Endothelial cell of umbilical vein (primary cell): ENCODE measurements around the gene GPR160. TPM values are rescaled to one million over a fixed set of nuclear protein-coding genes. Genes with fewer than 3 reads are reported as not detected.

Experiments
- BruUV-seq: library from RNA; stranded (reverse); fragments of 400-500 nt; replicated peaks from 2 replicates; lab custom pipeline; 2021; lab: Mats Ljungman, UMichigan
- CTCF ChIA-PET: fragments of 300-600, 350-600 bp; sonication (Branson Sonifier 250); formaldehyde crosslinking; loops from one replicate; lab custom pipeline; 2021; ENCODE audit warnings: antibody characterized with exemption, inconsistent platforms; lab: Charles Lee
- POLR2A ChIA-PET: fragments of 300-600, 350-600 bp; sonication (Branson Sonifier 250); formaldehyde crosslinking; loops from one replicate; lab custom pipeline; 2021; ENCODE audit warnings: antibody characterized with exemption, inconsistent platforms; lab: Charles Lee
- DNase-seq: peaks from one replicate; pipeline ENCODE4 v3.0.0-alpha.2; 2011; ENCODE audit warnings: low read depth, low spot score
- FAIRE-seq: peaks from 2 replicates; lab custom pipeline; 2011; peaks lifted over from hg19 to GRCh38; lab: Jason Lieb, UNC
- H2AFZ ChIP-seq: 2 replicates; pipeline ENCODE4 v1.6.0; 2012; ENCODE audit warnings: low read depth, low read length, control low read depth, inconsistent platforms
- H3K27ac ChIP-seq: 2 replicates; pipeline ENCODE4 v1.5.1; 2011; ENCODE audit warnings: low read depth, mild to moderate bottlenecking, control low read depth, low read length, moderate library complexity; ENCODE audit not compliant: insufficient read depth
- H3K27me3 ChIP-seq, 2 experiments: 2 replicates each; pipeline versions ENCODE4 v1.6.0 to v1.6.1; 2011; ENCODE audit warnings: low read length in 2 of 2, mixed read lengths in 1 of 2; ENCODE audit not compliant: control insufficient read depth in 2 of 2, insufficient read depth in 2 of 2
- H3K36me3 ChIP-seq, 2 experiments: 2 replicates in 1 of 2; 3 replicates in 1 of 2; pipeline ENCODE4 v1.5.1; 2011; ENCODE audit warnings: low read length in 2 of 2, mild to moderate bottlenecking in 1 of 2, moderate library complexity in 1 of 2; ENCODE audit not compliant: control insufficient read depth in 2 of 2, insufficient read depth in 2 of 2; ENCODE audit errors: extremely low read depth in 1 of 2
- H3K4me1 ChIP-seq: 3 replicates; pipeline ENCODE4 v1.5.1; 2011; ENCODE audit warnings: mild to moderate bottlenecking, low read length; ENCODE audit not compliant: control insufficient read depth, insufficient read depth; ENCODE audit errors: extremely low read depth
- H3K4me2 ChIP-seq: 2 replicates; pipeline ENCODE4 v1.6.1; 2011; ENCODE audit warnings: low read length, control low read depth, mixed read lengths; ENCODE audit not compliant: insufficient read depth
- H3K4me3 ChIP-seq, 3 experiments: fragments of 200-600 bp in 1 of 3; sonication (generic), shearing (Covaris generic) in 1 of 3; replicated peaks in 1 of 3; 2 replicates each; pipeline ENCODE4 v1.5.1; 2011 to 2016; ENCODE audit warnings: control low read depth in 3 of 3, low read length in 3 of 3, mild to moderate bottlenecking in 2 of 3, inconsistent platforms in 1 of 3, low read depth in 1 of 3, moderate library complexity in 1 of 3; ENCODE audit not compliant: insufficient read depth in 1 of 3
- H3K79me2 ChIP-seq: 2 replicates; pipeline ENCODE4 v1.6.0; 2012; ENCODE audit warnings: low read length, inconsistent platforms; ENCODE audit not compliant: control insufficient read depth, insufficient read depth
- H3K9ac ChIP-seq: replicated peaks from 2 replicates; pipeline ENCODE3; 2011; ENCODE audit warnings: low read length, control low read depth; ENCODE audit not compliant: insufficient read depth; ENCODE audit errors: extremely low read depth
- H3K9me1 ChIP-seq: replicated peaks from 3 replicates; pipeline ENCODE4 v1.6.0; 2011; ENCODE audit warnings: mild to moderate bottlenecking, low read length; ENCODE audit not compliant: control insufficient read depth, insufficient read depth; ENCODE audit errors: extremely low read depth
- H3K9me3 ChIP-seq: replicated peaks from 2 replicates; pipeline ENCODE4 v1.5.1; 2012; ENCODE audit warnings: low read length, inconsistent platforms; ENCODE audit not compliant: control insufficient read depth, insufficient read depth
- H4K20me1 ChIP-seq: replicated peaks from 2 replicates; pipeline ENCODE3; 2011; ENCODE audit warnings: mild to moderate bottlenecking, low read length; ENCODE audit not compliant: control insufficient read depth, insufficient read depth; ENCODE audit errors: extremely low read depth
- EZH2 ChIP-seq: IDR thresholded peaks from 2 replicates; pipeline ENCODE4 v1.6.1; 2012; ENCODE audit warnings: borderline replicate concordance, low read depth, mild to moderate bottlenecking, moderate library complexity, low read length, inconsistent platforms; ENCODE audit not compliant: severe bottlenecking
- FOS ChIP-seq: IDR thresholded peaks from 2 replicates; pipeline ENCODE4 v1.6.1; 2011; ENCODE audit warnings: mild to moderate bottlenecking, low read length, moderate library complexity, borderline replicate concordance; ENCODE audit not compliant: insufficient read depth
- GATA2 ChIP-seq: IDR thresholded peaks from 2 replicates; pipeline ENCODE4 v1.7.0; 2011; ENCODE audit warnings: low read depth, mild to moderate bottlenecking, moderate library complexity, mixed read lengths, low read length; ENCODE audit not compliant: insufficient read length, insufficient read depth
- JUN ChIP-seq: IDR thresholded peaks from 2 replicates; pipeline ENCODE4 v1.6.1; 2011; ENCODE audit warnings: borderline replicate concordance, low read depth; ENCODE audit not compliant: insufficient read length, insufficient read depth
- MYC ChIP-seq: IDR thresholded peaks from one replicate; pipeline ENCODE4 v1.6.1; 2011; ENCODE audit warnings: mild to moderate bottlenecking, low read depth, low read length
- POLR2A ChIP-seq: IDR thresholded peaks from 2 replicates; pipeline ENCODE4 v1.6.1; 2012; ENCODE audit warnings: low read depth, mild to moderate bottlenecking, control low read depth, low read length
- POLR2AphosphoS5 ChIP-seq: IDR thresholded peaks from 2 replicates; pipeline ENCODE4 v1.6.1; 2012; ENCODE audit warnings: low read depth, mild to moderate bottlenecking, control low read depth, low read length, moderate library complexity; ENCODE audit not compliant: insufficient read depth
- dilution Hi-C: fragments of 300-500 bp; cut with MboI; formaldehyde crosslinking; loops from one replicate; pipeline ENCODE4 v1.15.0; 2019; ENCODE audit warnings: low sequenced_read_pairs; ENCODE audit not compliant: extremely low pct_ligation_motif_present
- intact Hi-C: fragments of 100-400 bp; cut with micrococcal nuclease; formaldehyde crosslinking; loops from one replicate; pipeline ENCODE4 v1.10.0; 2022
- polyA plus RNA-seq, 4 experiments: library from polyadenylated mRNA; depleted of rRNA in 3 of 4; stranded (reverse) in 3 of 4; unstranded in 1 of 4; fragments of >200 nt; gene quantifications; 2 replicates each; pipeline versions ENCODE4 v1.2.1 to v1.2.3, GENCODE V29; 2011 to 2012; ENCODE audit warnings: missing spikeins in 1 of 4
- total RNA-seq: library from RNA; stranded (reverse); gene quantifications from 2 replicates; pipeline ENCODE4 v1.2.3, GENCODE V29; 2021
- TF ChIP-seq, protein P1 (sequence below): IDR thresholded peaks from 2 replicates; pipeline ENCODE4 v1.6.1; 2011; ENCODE audit not compliant: insufficient read depth, insufficient read length
- TF ChIP-seq, protein P2 (sequence below), 2 donors: IDR thresholded peaks; 1 replicate in 1 of 2; 2 replicates in 1 of 2; pipeline ENCODE4 v1.5.1; 2011; ENCODE audit warnings: low read length in 2 of 2, mild to moderate bottlenecking in 2 of 2, moderate library complexity in 2 of 2, control low read depth in 1 of 2, inconsistent platforms in 1 of 2, low read depth in 1 of 2; ENCODE audit not compliant: insufficient read depth in 1 of 2; ENCODE audit errors: extremely low read depth in 1 of 2

GPR160 gene
- total and polyA plus RNA-seq, 2 donors (not counting 3 experiments of a cell fraction or from before 2014, with no cell fraction given) = 0.39 to 1.3 TPM

DNA sequence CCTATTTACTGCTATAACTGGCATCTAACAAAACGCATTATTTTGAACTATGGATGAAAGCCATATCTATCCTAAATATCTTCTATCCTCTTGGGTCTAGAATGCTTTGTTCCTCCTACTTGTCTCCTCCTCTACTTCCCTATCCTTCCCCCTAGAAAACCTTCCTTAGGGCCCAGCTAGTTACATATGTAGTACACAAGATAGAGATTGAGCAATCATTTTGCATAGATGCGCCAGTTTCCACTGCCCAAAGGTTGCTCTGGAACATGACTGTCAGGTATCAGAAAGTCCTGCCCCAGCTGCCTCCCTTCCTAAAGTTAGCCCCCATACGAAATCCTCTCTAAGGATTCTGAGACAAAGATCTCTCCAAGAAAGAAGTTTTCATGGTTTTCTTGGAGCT, 55.1 kb downstream of the GPR160 start:
- no peak overlapping the region for H3K9ac ChIP-seq
- intact Hi-C loops (no loop called here), dilution Hi-C loops (no loop called here)
- H3K36me3 ChIP-seq = peaks cover 2 to 11% of the 10 kb centered on the region in 2 experiments
- H4K20me1 ChIP-seq = no peaks in the 10 kb centered on the region
- H3K4me3 ChIP-seq = no peak overlapping the region
- ChIA-PET POLR2A (no interaction called here), CTCF (interaction anchor here (1.4 to 2.2 kb wide), 3 partner anchors 11 to 14 kb away, joined by 3 to 5 read pairs (median 4); no protein-coding TSS in a partner anchor)
- H3K27me3 ChIP-seq = no peaks in the 10 kb centered on the region
- H3K4me2 ChIP-seq = no peak overlapping the region
- H3K27ac ChIP-seq = no peak overlapping the region
- BruUV-seq = no TSS peak
- FAIRE-seq = no peak
- H3K9me3 ChIP-seq = no peaks in the 10 kb centered on the region
- H2AFZ ChIP-seq = no peak overlapping the region
- H3K79me2 ChIP-seq = no peaks in the 10 kb centered on the region
- no peaks in the 10 kb centered on the region for H3K4me1 ChIP-seq
- DNase-seq = no peak
- no peaks in the 10 kb centered on the region for H3K9me1 ChIP-seq
- no peak for TF ChIP-seq FOS
- TF ChIP-seq, protein P1, sequence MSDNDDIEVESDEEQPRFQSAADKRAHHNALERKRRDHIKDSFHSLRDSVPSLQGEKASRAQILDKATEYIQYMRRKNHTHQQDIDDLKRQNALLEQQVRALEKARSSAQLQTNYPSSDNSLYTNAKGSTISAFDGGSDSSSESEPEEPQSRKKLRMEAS = no peak
- TF ChIP-seq EZH2 = no peak
- no peak for TF ChIP-seq POLR2AphosphoS5
- TF ChIP-seq JUN = no peak
- no peak for TF ChIP-seq POLR2A
- no peak for TF ChIP-seq GATA2
- TF ChIP-seq, protein P2, sequence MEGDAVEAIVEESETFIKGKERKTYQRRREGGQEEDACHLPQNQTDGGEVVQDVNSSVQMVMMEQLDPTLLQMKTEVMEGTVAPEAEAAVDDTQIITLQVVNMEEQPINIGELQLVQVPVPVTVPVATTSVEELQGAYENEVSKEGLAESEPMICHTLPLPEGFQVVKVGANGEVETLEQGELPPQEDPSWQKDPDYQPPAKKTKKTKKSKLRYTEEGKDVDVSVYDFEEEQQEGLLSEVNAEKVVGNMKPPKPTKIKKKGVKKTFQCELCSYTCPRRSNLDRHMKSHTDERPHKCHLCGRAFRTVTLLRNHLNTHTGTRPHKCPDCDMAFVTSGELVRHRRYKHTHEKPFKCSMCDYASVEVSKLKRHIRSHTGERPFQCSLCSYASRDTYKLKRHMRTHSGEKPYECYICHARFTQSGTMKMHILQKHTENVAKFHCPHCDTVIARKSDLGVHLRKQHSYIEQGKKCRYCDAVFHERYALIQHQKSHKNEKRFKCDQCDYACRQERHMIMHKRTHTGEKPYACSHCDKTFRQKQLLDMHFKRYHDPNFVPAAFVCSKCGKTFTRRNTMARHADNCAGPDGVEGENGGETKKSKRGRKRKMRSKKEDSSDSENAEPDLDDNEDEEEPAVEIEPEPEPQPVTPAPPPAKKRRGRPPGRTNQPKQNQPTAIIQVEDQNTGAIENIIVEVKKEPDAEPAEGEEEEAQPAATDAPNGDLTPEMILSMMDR (IDR thresholded peaks at IDR 0.05; ENCODE audit: extremely low read depth in 1 of 2, insufficient read depth in 1 of 2, low read depth in 1 of 2, low read length in 2 of 2) = no peak
- no peak for TF ChIP-seq MYC
